Ishikawa (cell line): Measurements from ENCODE around the gene ZNF470.

Experiments used
- CEBPB ChIP-seq: IDR thresholded peaks from 2 replicates; pipeline ENCODE4 v1.6.1; 2012
- CREB1 ChIP-seq: IDR thresholded peaks from 2 replicates; pipeline ENCODE4 v1.6.1; 2012; ENCODE audit warnings: low read depth
- EGR1 ChIP-seq: IDR thresholded peaks from 2 replicates; pipeline ENCODE4 v1.6.1; 2012
- EP300 ChIP-seq: IDR thresholded peaks from 2 replicates; pipeline ENCODE4 v1.6.1; 2012; ENCODE audit warnings: borderline replicate concordance
- FOXM1 ChIP-seq: IDR thresholded peaks from 2 replicates; pipeline ENCODE4 v1.6.1; 2012; ENCODE audit warnings: low read depth, borderline replicate concordance
- MAX ChIP-seq: IDR thresholded peaks from 2 replicates; pipeline ENCODE4 v1.6.1; 2012
- NFIC ChIP-seq: IDR thresholded peaks from 2 replicates; pipeline ENCODE4 v1.6.1; 2012
- RAD21 ChIP-seq: IDR thresholded peaks from 2 replicates; pipeline ENCODE4 v1.6.1; 2012; ENCODE audit warnings: low read depth
- REST ChIP-seq: IDR thresholded peaks from 2 replicates; pipeline ENCODE4 v1.6.1; 2012; ENCODE audit warnings: low read depth, mild to moderate bottlenecking
- TAF1 ChIP-seq: IDR thresholded peaks from 2 replicates; pipeline ENCODE4 v1.6.1; 2012; ENCODE audit warnings: low read depth, mild to moderate bottlenecking
- TCF12 ChIP-seq: IDR thresholded peaks from 2 replicates; pipeline ENCODE4 v1.6.1; 2012; ENCODE audit warnings: low read depth
- TEAD4 ChIP-seq: IDR thresholded peaks from 2 replicates; pipeline ENCODE4 v1.6.1; 2012
- USF1 ChIP-seq: IDR thresholded peaks from 2 replicates; pipeline ENCODE4 v1.6.1; 2012
- YY1 ChIP-seq: IDR thresholded peaks from 2 replicates; pipeline ENCODE4 v1.6.1; 2012; ENCODE audit warnings: low read depth
- ZBTB7A ChIP-seq: IDR thresholded peaks from 2 replicates; pipeline ENCODE4 v1.6.1; 2012; ENCODE audit warnings: low read depth

Gene ZNF470

GRCh38 chr19:56611288-56611687, 44.0 kb downstream of the ZNF470 start:
- TF ChIP-seq TEAD4 (no peak), ZBTB7A (no peak)

- no peak for TF ChIP-seq ZBTB7A
- no peak for TF ChIP-seq EP300
- TF ChIP-seq REST: no peak
- no peak for TF ChIP-seq FOXM1
- no peak for TF ChIP-seq CEBPB
- TF ChIP-seq MAX: no peak
- no peak for TF ChIP-seq TCF12
- no peak for TF ChIP-seq EGR1
- no peak for TF ChIP-seq YY1
- TF ChIP-seq TAF1: no peak
- TF ChIP-seq NFIC: no peak
- TF ChIP-seq TEAD4: no peak
- TF ChIP-seq CREB1: no peak
- TF ChIP-seq USF1: no peak
- TF ChIP-seq RAD21: no peak
Observed at GRCh38 chr19:56612737-56613136, 45.5 kb downstream of the ZNF470 start.

- TF ChIP-seq FOXM1 (no peak), REST (no peak), ZBTB7A (no peak), CREB1 (no peak), TCF12 (no peak), EP300 (no peak)
Observed at GRCh38 chr19:56613639-56614038, 46.4 kb downstream of the ZNF470 start.

- TF ChIP-seq ZBTB7A: no peak
- TF ChIP-seq CREB1: no peak
- no peak for TF ChIP-seq TEAD4
- TF ChIP-seq EGR1: no peak
- TF ChIP-seq NFIC: no peak
- no peak for TF ChIP-seq YY1
- no peak for TF ChIP-seq TCF12
Observed at GRCh38 chr19:56617531-56617930, 50.3 kb downstream of the ZNF470 start.

- TF ChIP-seq CREB1 (no peak), NFIC (no peak), TCF12 (no peak), YY1 (no peak), ZBTB7A (no peak)
Observed at GRCh38 chr19:56619121-56619520, 51.9 kb downstream of the ZNF470 start.

- TF ChIP-seq REST: no peak
- TF ChIP-seq EP300: no peak
- TF ChIP-seq RAD21: no peak
- no peak for TF ChIP-seq TCF12
- no peak for TF ChIP-seq NFIC
- TF ChIP-seq ZBTB7A: no peak
- TF ChIP-seq TAF1: no peak
- TF ChIP-seq FOXM1: no peak
- no peak for TF ChIP-seq USF1
- TF ChIP-seq CEBPB: no peak
- TF ChIP-seq EGR1: no peak
- TF ChIP-seq TEAD4: no peak
- no peak for TF ChIP-seq YY1
- TF ChIP-seq MAX: no peak
- no peak for TF ChIP-seq CREB1
Observed at GRCh38 chr19:56622374-56622773, 55.1 kb downstream of the ZNF470 start.
